Activated T-cell treated with anti-CD3 and anti-CD28 coated beads, Interleukin-2, amount 50 U/mL, for 72 hours (primary cell): Measurements from ENCODE around the gene ZFAND3. TPM values are rescaled to one million over a fixed set of nuclear protein-coding genes. Genes with fewer than 3 reads are reported as not detected.

Source experiments
- ATAC-seq, 2 donors: fragments of 150-1000 bp; cut with Tn5 transposase; replicated peaks in 1 of 2; 2 replicates each; pipeline ENCODE4 v1.10.0; 2021; ENCODE audit warnings: moderate library complexity in 2 of 2, mild to moderate bottlenecking in 1 of 2
- DNase-seq, 2 donors: peaks; one replicate each; pipeline ENCODE4 v3.0.0; 2021 to 2022; ENCODE audit warnings: mixed read lengths in 1 of 2
- H3K27ac Mint-ChIP-seq: one replicate; pipeline ENCODE4 v1.8.0; 2022; ENCODE audit warnings: mild to moderate bottlenecking, moderate library complexity, mixed read lengths
- H3K27me3 Mint-ChIP-seq: one replicate; pipeline ENCODE4 v1.8.0; 2022; ENCODE audit warnings: low read depth, mixed read lengths
- H3K36me3 Mint-ChIP-seq, 2 donors: one replicate each; pipeline ENCODE4 v1.8.0; 2022; ENCODE audit warnings: mixed read lengths in 2 of 2, mild to moderate bottlenecking in 1 of 2; ENCODE audit not compliant: insufficient read depth in 2 of 2
- H3K4me1 Mint-ChIP-seq: one replicate; pipeline ENCODE4 v1.8.0; 2022; ENCODE audit warnings: low read depth, mixed read lengths
- H3K4me3 Mint-ChIP-seq, 2 donors: one replicate each; pipeline ENCODE4 v1.8.0; 2022; ENCODE audit warnings: mild to moderate bottlenecking in 2 of 2, mixed read lengths in 2 of 2, moderate library complexity in 2 of 2
- H3K9me3 Mint-ChIP-seq, 2 donors: one replicate each; pipeline ENCODE4 v1.8.0; 2022; ENCODE audit warnings: mixed read lengths in 2 of 2
- total RNA-seq, 2 donors: library from RNA; stranded (reverse); gene quantifications; one replicate each; pipeline ENCODE4 v1.2.3, GENCODE V29; 2022

ZFAND3 gene
- total RNA-seq, 2 donors from 2014 or later, result 93.9 to 114 TPM

DNA sequence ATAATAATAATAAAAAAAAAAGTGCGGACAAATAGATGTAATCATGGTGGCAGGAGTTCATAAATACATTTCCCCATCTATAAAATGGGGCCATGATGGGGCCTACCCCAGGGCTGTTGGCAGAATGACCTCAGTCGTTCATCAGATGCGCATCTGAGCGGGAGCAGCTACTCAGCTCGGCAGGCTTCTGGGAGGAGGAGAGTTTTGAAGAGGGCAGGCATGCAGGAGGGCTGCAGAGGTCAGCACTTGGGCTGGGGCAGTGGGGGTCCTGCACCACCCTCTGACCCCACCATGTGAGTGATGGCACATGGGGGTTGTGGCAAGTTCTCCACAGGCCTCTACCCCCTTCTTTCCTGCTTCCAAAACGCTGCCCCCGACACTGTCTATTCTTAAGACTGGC is 373.5 kb downstream of the ZFAND3 start:
- Mint-ChIP-seq H3K4me3 (no peak overlapping the region), H3K36me3 (no peaks in the 10 kb centered on the region), H3K9me3 (no peaks in the 10 kb centered on the region), H3K4me1 (no peaks in the 10 kb centered on the region), H3K27ac (no peak overlapping the region), H3K27me3 (no peaks in the 10 kb centered on the region)
- ATAC-seq (no peak), DNase-seq (no peak)

GRCh38 chr6:38193481-38194281 is 374.2 kb downstream of the ZFAND3 start:
- no peak for DNase-seq
- ATAC-seq, result no peak
- Mint-ChIP-seq H3K4me1 (no peaks in the 10 kb centered on the region), H3K9me3 (no peaks in the 10 kb centered on the region), H3K27me3 (no peaks in the 10 kb centered on the region), H3K36me3 (no peaks in the 10 kb centered on the region), H3K4me3 (no peak overlapping the region), H3K27ac (no peak overlapping the region)

- H3K36me3 Mint-ChIP-seq, result no peaks in the 10 kb centered on the region
- H3K27ac Mint-ChIP-seq, result no peak overlapping the region
- no peaks in the 10 kb centered on the region for H3K27me3 Mint-ChIP-seq
- no peak for DNase-seq
- H3K9me3 Mint-ChIP-seq, result no peaks in the 10 kb centered on the region
- no peaks in the 10 kb centered on the region for H3K4me1 Mint-ChIP-seq
- no peak overlapping the region for H3K4me3 Mint-ChIP-seq
- no peak for ATAC-seq
These were observed 374.7 kb downstream of the ZFAND3 start for GRCh38 chr6:38194282-38194572.

DNA sequence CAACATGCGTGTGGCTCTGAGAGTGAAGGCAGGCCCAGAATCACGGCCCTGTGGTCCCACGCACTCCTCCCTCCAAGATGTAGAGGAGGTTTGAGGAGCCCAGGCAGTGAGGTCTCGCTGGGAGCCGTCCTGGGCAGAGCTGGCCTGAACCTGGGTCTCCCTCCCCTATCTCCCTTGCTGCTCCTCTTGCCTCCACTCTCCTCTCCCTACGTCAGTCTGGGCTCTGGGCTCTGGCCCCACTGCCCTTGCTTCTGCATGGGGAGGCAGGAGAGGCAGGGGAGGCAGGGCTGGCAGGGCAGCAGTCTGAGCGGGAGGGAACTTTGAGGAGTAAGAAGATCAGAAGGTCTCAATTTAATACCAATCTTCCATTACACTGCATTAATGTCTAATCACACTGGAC is 375.1 kb downstream of the ZFAND3 start:
- H3K4me3 Mint-ChIP-seq, result no peak overlapping the region
- H3K27ac Mint-ChIP-seq, result no peak overlapping the region
- H3K9me3 Mint-ChIP-seq, result no peaks in the 10 kb centered on the region
- H3K4me1 Mint-ChIP-seq, result no peaks in the 10 kb centered on the region
- no peaks in the 10 kb centered on the region for H3K36me3 Mint-ChIP-seq
- H3K27me3 Mint-ChIP-seq, result no peaks in the 10 kb centered on the region
- ATAC-seq (no peak), DNase-seq (no peak)

DNA sequence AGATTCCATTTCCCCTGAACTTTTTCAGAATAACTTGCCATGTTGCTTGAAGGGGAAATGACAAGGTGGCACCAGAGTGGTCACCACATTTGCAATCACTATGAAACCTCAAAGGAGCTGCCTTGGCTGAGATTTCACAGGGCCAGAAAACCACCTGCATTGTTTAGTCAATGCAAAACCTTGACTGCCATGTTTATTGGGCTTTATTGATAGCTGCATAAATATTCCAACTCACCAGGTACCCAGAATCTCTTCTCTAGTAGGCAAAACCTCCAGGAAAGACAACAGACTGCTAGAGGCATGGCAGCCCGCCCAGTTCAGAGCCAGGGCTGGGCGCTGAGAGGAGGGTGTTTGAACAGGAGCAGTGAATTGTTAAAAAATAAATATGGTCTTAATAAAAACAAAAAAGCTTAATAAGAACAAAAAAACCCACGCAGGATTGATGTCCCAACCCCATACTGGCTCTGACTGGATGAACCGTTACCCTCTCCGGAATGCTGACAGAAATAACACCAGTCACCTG is 375.6 kb downstream of the ZFAND3 start:
- Mint-ChIP-seq H3K27me3 (no peaks in the 10 kb centered on the region), H3K9me3 (no peaks in the 10 kb centered on the region), H3K27ac (no peak overlapping the region), H3K4me1 (no peaks in the 10 kb centered on the region), H3K4me3 (no peak overlapping the region), H3K36me3 (no peaks in the 10 kb centered on the region)
- DNase-seq (no peak), ATAC-seq (no peak)

GRCh38 chr6:38198219-38198618 is 378.7 kb downstream of the ZFAND3 start:
- no peak for ATAC-seq
- Mint-ChIP-seq H3K9me3 (no peaks in the 10 kb centered on the region), H3K4me3 (no peak overlapping the region), H3K27me3 (no peaks in the 10 kb centered on the region), H3K4me1 (no peaks in the 10 kb centered on the region), H3K36me3 (no peaks in the 10 kb centered on the region), H3K27ac (no peak overlapping the region)
- no peak for DNase-seq

Other genes with a start within 250 kb of the ZFAND3 start
- gene MDGA1, start 121.8 kb upstream of the ZFAND3 start, total RNA-seq, result 10 to 100 TPM in 1 of 2 donors, under 1 TPM in 1; 0.07 to 11.5 TPM